Smooth muscle cell (in vitro differentiated cells): ENCODE data around the gene BCL2A1. TPM values are rescaled to one million over a fixed set of nuclear protein-coding genes. Genes with fewer than 3 reads are reported as not detected.

Experiments
- DNase-seq: peaks from one replicate; lab custom pipeline; 2025; ENCODE audit not compliant: unreplicated experiment; lab: John Stamatoyannopoulos, UW
- H2AFZ ChIP-seq: fragments of 200-600 bp; sonication (generic); 2 replicates; pipeline ENCODE4 v1.6.0; 2016; ENCODE audit warnings: antibody characterized with exemption, low read depth, mild to moderate bottlenecking
- H3F3A ChIP-seq: fragments of 200-600 bp; sonication (generic); 2 replicates; pipeline ENCODE4 v1.6.0; 2017; ENCODE audit warnings: antibody characterized with exemption, low read depth
- H3K27ac ChIP-seq: fragments of 200-600 bp; sonication (generic); 2 replicates; pipeline ENCODE4 v1.5.1; 2016; ENCODE audit warnings: low read depth, mild to moderate bottlenecking
- H3K27me3 ChIP-seq: fragments of 200-600 bp; sonication (generic); 2 replicates; pipeline ENCODE4 v1.6.1; 2016; ENCODE audit warnings: low read depth, mild to moderate bottlenecking
- H3K36me3 ChIP-seq: fragments of 200-600 bp; sonication (generic); 2 replicates; pipeline ENCODE4 v1.5.1; 2016; ENCODE audit warnings: low read depth
- H3K4me1 ChIP-seq: fragments of 200-600 bp; sonication (generic); 2 replicates; pipeline ENCODE4 v1.5.1; 2016; ENCODE audit warnings: low read depth
- H3K4me2 ChIP-seq: fragments of 200-600 bp; sonication (generic); 2 replicates; pipeline ENCODE4 v1.6.0; 2016; ENCODE audit warnings: mild to moderate bottlenecking
- H3K4me3 ChIP-seq: fragments of 200-600 bp; sonication (generic); 2 replicates; pipeline ENCODE4 v1.5.1; 2016; ENCODE audit warnings: mild to moderate bottlenecking
- H3K79me2 ChIP-seq: fragments of 200-600 bp; sonication (generic); 2 replicates; pipeline ENCODE4 v1.6.0; 2016; ENCODE audit warnings: low read depth, mild to moderate bottlenecking
- H3K9ac ChIP-seq: fragments of 200-600 bp; sonication (generic); 2 replicates; pipeline ENCODE4 v1.6.0; 2016; ENCODE audit warnings: low read depth
- H3K9me3 ChIP-seq: fragments of 200-600 bp; sonication (generic); replicated peaks from 2 replicates; pipeline ENCODE4 v1.5.1; 2016; ENCODE audit warnings: low read depth
- H4K20me1 ChIP-seq: fragments of 200-600 bp; sonication (generic); 2 replicates; pipeline ENCODE4 v1.6.0; 2016; ENCODE audit warnings: low read depth
- WGBS: methylation state at CpG from one replicate; pipeline ENCODE4 v1.1.7; 2016; ENCODE audit warnings: low lambda C conversion rate; 5-methylcytosine and 5-hydroxymethylcytosine counted together
- polyA plus RNA-seq: library from polyadenylated mRNA; unstranded; fragments of >200 nt; fragmentation: Nextera tagmentation; extraction: Ambion mirVana; gene quantifications from 2 replicates; pipeline ENCODE4 v1.2.1, GENCODE V29; 2016
- total RNA-seq: library from RNA; depleted of rRNA; stranded (reverse); fragments of >200 nt; gene quantifications from 2 replicates; pipeline ENCODE4 v1.2.3, GENCODE V29; 2014
- TF ChIP-seq, protein P1 (sequence below): fragments of 200-600 bp; sonication (generic); IDR thresholded peaks from 2 replicates; pipeline ENCODE4 v1.5.1; 2017; ENCODE audit warnings: borderline replicate concordance, mild to moderate bottlenecking, antibody characterized with exemption; ENCODE audit not compliant: insufficient read depth, poor library complexity, severe bottlenecking

BCL2A1 gene
- total and polyA plus RNA-seq, 2 experiments from 2014 or later: 13.4 to 18.2 TPM

DNA sequence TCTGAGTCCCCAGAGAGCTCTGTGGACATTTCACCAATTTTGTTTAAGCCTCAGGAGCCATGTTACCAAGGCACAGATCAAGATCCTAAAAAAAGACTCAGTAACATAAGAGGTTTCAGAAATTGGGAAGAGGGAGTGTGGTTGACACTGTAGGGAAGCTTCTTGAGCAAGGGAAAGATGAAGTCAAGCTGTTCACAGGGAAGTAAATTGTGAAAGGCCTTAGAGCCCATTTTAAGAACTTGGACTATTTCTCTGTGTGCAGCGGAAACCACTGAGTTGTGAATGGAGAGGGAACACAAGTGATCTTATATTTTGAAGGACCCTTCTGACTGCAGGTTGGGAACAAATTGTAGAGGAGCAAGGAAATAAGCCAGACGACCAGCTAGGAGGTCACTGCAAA, 18.7 kb downstream of the BCL2A1 start:
- Histone ChIP-seq H3F3A (no peaks in the 10 kb centered on the region), H3K27ac (no peak overlapping the region), H3K9ac (no peak overlapping the region), H3K4me2 (no peak overlapping the region), H2AFZ (no peak overlapping the region), H4K20me1 (no peaks in the 10 kb centered on the region), H3K27me3 (no peaks in the 10 kb centered on the region), H3K79me2 (no peaks in the 10 kb centered on the region), H3K36me3 (no peaks in the 10 kb centered on the region), H3K4me3 (no peak overlapping the region), H3K4me1 (peaks cover under 1% of the 10 kb centered on the region), H3K9me3 (no peaks in the 10 kb centered on the region)
- WGBS: 93% methylated on average over 2 of the region's 2 CpGs
- DNase-seq: no peak
- TF ChIP-seq, protein P1, sequence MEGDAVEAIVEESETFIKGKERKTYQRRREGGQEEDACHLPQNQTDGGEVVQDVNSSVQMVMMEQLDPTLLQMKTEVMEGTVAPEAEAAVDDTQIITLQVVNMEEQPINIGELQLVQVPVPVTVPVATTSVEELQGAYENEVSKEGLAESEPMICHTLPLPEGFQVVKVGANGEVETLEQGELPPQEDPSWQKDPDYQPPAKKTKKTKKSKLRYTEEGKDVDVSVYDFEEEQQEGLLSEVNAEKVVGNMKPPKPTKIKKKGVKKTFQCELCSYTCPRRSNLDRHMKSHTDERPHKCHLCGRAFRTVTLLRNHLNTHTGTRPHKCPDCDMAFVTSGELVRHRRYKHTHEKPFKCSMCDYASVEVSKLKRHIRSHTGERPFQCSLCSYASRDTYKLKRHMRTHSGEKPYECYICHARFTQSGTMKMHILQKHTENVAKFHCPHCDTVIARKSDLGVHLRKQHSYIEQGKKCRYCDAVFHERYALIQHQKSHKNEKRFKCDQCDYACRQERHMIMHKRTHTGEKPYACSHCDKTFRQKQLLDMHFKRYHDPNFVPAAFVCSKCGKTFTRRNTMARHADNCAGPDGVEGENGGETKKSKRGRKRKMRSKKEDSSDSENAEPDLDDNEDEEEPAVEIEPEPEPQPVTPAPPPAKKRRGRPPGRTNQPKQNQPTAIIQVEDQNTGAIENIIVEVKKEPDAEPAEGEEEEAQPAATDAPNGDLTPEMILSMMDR: no peak

GRCh38 chr15:79950247-79950646, 20.7 kb downstream of the BCL2A1 start:
- Histone ChIP-seq H3K4me1 (no peaks in the 10 kb centered on the region), H3F3A (no peaks in the 10 kb centered on the region), H3K36me3 (no peaks in the 10 kb centered on the region), H3K27ac (no peak overlapping the region), H3K27me3 (no peaks in the 10 kb centered on the region), H4K20me1 (no peaks in the 10 kb centered on the region), H3K4me2 (no peak overlapping the region), H2AFZ (no peak overlapping the region), H3K79me2 (no peaks in the 10 kb centered on the region), H3K4me3 (no peak overlapping the region), H3K9ac (no peak overlapping the region), H3K9me3 (no peaks in the 10 kb centered on the region)
- TF ChIP-seq, protein P1: no peak
- 93% methylated on average over 2 of the region's 2 CpGs for WGBS
- no peak for DNase-seq

- TF ChIP-seq, protein P1: no peak
- no peak for DNase-seq
- Histone ChIP-seq H3F3A (no peaks in the 10 kb centered on the region), H3K4me2 (no peak overlapping the region), H3K9me3 (no peaks in the 10 kb centered on the region), H3K27me3 (no peaks in the 10 kb centered on the region), H3K4me1 (no peaks in the 10 kb centered on the region), H3K79me2 (no peaks in the 10 kb centered on the region), H3K27ac (no peak overlapping the region), H3K9ac (no peak overlapping the region), H3K36me3 (no peaks in the 10 kb centered on the region), H4K20me1 (no peaks in the 10 kb centered on the region), H3K4me3 (no peak overlapping the region), H2AFZ (peak overlapping the region; percentile 41)
- WGBS: 80% methylated on average over 3 of the region's 3 CpGs
Measured at GRCh38 chr15:79948761-79949160, 22.2 kb downstream of the BCL2A1 start.

- WGBS: 72% methylated on average over 10 of the region's 10 CpGs
- no peak for DNase-seq
- Histone ChIP-seq H4K20me1 (no peaks in the 10 kb centered on the region), H3K36me3 (no peaks in the 10 kb centered on the region), H3K9ac (no peak overlapping the region), H3F3A (no peaks in the 10 kb centered on the region), H3K79me2 (no peaks in the 10 kb centered on the region), H3K27ac (no peak overlapping the region), H3K4me1 (no peaks in the 10 kb centered on the region), H2AFZ (peak overlapping the region; percentile 41), H3K27me3 (no peaks in the 10 kb centered on the region), H3K9me3 (no peaks in the 10 kb centered on the region), H3K4me2 (no peak overlapping the region), H3K4me3 (no peak overlapping the region)
- TF ChIP-seq, protein P1: no peak
Measured at GRCh38 chr15:79948095-79948695, 22.8 kb downstream of the BCL2A1 start.
